ENCODE measurements around the gene SERF2. TPM values are rescaled to one million over a fixed set of nuclear protein-coding genes. Genes with fewer than 3 reads are reported as not detected.
"Not testable (repeated sequence)": the region's sequence is repeated elsewhere in the genome, so short reads cannot be mapped to it uniquely, and the experiment has no call there.

Gene SERF2
- 1,014 TPM for total RNA-seq
- long read RNA-seq, transcript SERF2-212 (4 exons, 2,099 nt) = minor isoform, 12 of 664 reads
- long read RNA-seq, transcript SERF2-207 (2 exons, 582 nt) = minor isoform, 17 of 664 reads
- long read RNA-seq, transcript SERF2-201 (3 exons, 1,537 nt) = major isoform, 586 of 664 reads
- long read RNA-seq, transcript SERF2-216 (2 exons, 1,030 nt) = minor isoform, 5 of 664 reads
- long read RNA-seq, partial matches to known transcripts = 21 of 664 reads
- long read RNA-seq, other reads (novel, unspliced or antisense) = 15 of 664 reads

- ATAC-seq (peak; percentile 96), DNase-seq (peak; percentile 100)
- intact Hi-C loops (cut with micrococcal nuclease) = no loop called here
Measured at GRCh38 chr15:43791993-43792760, at the start of gene SERF2. Gene SERF2 (plus strand): TSS chr15:43792320. CDS start chr15:43792377, 57 bp downstream.

DNA sequence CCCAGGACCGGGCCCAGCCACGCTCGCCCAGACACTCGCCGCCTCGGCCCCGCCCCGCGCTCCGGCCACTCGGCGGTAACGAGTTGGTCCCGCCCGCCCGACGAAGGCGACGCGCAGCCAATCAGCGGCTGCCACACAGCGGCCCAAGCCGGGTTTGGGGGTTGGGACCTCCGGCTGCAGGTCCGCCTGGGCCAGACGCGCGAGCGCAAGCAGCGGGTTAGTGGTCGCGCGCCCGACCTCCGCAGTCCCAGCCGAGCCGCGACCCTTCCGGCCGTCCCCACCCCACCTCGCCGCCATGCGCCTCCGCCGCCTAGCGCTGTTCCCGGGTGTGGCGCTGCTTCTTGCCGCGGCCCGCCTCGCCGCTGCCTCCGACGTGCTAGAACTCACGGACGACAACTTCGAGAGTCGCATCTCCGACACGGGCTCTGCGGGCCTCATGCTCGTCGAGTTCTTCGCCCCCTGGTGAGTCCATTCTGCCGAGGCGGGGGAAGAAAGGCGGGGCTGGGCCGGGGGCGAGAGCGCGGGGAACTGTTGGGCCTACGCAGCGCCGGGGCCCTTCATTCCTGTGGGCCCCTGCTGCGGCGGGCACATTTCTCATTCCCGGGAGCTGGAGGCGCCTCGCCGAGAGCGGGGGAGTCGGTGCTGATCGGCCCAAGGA, 45.7 kb upstream of the SERF2 start, which contains the start of gene PDIA3:
Gene PDIA3 (plus strand): TSS at position 194 of the 658 bp plus-strand sequence. CDS start 102 bp downstream, at position 296.
- intact Hi-C loops (cut with micrococcal nuclease) = not testable (repeated sequence)
- ATAC-seq = peak; percentile 99

DNA sequence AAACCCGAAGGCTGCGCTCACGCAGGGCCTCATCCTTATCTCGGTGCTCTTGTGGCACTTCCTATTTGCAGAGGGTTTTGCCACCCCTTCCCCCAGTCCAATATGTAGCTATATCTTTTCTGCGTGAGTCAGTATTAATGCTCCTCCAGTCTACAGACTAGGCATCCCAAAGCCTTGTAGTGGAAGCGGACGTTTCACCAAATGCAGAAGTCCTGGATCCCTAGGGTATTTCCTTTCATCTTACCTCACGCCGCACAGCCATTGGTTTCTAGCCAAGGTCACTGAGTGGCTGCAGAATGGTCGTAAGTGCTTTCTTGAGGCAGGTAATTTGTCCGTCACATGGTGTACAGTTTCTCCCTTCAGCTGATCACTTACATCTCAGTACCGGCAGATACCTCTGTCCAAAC, 45.2 kb upstream of the SERF2 start:
- ATAC-seq = peak; percentile 17
- intact Hi-C loops (cut with micrococcal nuclease); DNase-seq: not testable (repeated sequence)

More for the DNA sequence above, 45.7 kb upstream of the SERF2 start, which contains the start of gene PDIA3:
- DNase-seq = peak; percentile 97

DNA sequence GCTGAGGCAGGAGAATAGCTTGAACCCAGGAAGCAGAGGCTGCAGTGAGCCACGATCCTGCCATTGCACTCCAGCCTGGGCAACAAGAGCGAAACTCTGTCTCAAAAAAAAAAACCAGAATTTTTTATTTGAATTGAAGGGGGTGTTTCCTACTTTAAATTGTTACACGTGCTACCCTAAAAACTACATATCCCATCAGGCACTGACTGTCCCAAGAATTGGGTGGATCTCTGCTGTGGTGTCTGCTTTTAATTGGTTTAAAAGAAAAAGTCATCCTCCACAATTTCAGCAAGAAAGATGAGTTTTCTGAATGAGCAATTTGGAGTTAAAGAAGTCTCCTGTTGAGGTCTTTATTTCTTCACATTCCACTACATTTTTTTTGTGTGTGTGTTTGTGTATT, 43.7 kb upstream of the SERF2 start:
- intact Hi-C loops (cut with micrococcal nuclease) = no loop called here
- no peak for ATAC-seq
- no peak for DNase-seq

DNA sequence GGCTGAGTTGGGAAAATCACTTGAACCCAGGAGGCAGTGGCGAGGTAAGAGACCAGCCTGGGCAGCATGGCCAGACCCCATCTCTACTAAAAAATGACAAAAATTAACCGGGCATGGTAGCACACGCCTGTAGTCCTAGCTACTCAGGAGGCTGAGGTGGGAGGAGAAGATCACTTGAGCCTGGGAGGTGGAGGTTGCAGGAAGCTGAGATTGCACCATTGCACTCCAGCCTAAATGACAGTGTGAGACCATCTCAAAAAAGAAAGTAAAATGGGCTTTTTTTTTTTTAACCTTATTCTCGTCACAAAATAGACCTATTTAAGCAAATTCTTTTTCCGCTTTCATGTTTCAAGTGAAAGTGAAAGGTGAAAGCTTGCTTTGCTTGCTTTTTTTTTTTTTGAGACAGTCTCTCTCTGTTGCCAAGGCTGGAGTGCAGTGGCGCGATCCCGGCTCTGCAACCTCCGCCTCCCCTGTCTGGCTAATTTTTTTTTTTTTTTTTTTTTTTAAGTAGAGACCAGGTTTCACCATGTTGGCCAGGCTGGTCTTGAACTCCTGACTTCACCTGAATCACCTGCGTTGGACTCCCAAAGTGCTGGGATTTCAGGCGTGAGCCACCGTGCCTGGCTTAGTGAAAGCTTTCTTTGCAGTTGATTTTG, 42.3 kb upstream of the SERF2 start:
- DNase-seq (no peak), ATAC-seq (no peak)
- intact Hi-C loops (cut with micrococcal nuclease) = no loop called here

GRCh38 chr15:43751885-43752284, 40.2 kb upstream of the SERF2 start:
- ATAC-seq = no peak
- intact Hi-C loops (cut with micrococcal nuclease) = no loop called here
- no peak for DNase-seq

DNA sequence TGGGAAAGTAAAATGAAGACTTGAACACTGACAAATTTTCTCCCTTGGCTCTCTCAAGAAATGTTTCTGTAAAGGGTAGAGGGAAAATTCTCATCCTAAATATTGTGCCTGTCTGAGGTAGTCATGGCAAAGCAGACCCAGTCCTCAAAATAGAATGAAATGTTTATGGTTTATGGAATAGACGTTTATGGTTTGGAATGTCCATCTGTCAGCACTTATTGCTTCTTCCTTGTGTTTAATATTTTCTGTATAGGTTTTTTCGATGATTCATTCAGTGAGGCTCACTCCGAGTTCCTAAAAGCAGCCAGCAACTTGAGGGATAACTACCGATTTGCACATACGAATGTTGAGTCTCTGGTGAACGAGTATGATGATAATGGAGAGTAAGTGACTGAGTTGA, 29.3 kb upstream of the SERF2 start:
- DNase-seq = no peak
- no peak for ATAC-seq
- intact Hi-C loops (cut with micrococcal nuclease) = no loop called here

DNA sequence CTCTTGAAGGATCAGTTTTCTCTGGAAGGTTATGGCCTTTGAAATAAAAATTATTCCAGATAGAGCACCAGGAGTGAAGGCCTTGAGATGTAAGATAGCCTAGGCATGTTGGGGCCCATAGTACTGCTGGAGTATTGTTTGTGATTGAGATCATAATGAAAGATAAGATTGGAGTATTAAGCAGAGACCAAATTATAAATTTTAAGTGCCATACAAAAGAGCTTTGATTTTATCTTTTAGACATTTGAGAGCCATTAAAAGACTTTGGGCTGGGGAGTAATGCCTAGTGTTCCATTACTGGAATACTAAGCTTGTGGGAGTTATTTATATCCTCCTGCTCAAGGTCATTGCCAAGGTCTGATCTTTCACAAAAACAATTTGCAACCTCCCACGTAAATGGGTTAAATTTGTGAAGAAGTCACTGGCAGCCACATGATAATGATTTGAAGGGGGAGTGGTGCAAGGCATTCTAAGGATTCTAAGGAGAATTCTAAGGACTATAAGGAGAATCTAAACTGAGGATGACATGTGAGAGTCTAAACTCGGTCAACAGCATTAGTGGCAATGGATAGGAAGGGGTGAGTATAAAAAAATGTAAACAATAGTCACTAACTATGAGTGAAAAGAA, 28.2 kb upstream of the SERF2 start:
- intact Hi-C loops (cut with micrococcal nuclease) = no loop called here
- DNase-seq = no peak
- no peak for ATAC-seq

DNA sequence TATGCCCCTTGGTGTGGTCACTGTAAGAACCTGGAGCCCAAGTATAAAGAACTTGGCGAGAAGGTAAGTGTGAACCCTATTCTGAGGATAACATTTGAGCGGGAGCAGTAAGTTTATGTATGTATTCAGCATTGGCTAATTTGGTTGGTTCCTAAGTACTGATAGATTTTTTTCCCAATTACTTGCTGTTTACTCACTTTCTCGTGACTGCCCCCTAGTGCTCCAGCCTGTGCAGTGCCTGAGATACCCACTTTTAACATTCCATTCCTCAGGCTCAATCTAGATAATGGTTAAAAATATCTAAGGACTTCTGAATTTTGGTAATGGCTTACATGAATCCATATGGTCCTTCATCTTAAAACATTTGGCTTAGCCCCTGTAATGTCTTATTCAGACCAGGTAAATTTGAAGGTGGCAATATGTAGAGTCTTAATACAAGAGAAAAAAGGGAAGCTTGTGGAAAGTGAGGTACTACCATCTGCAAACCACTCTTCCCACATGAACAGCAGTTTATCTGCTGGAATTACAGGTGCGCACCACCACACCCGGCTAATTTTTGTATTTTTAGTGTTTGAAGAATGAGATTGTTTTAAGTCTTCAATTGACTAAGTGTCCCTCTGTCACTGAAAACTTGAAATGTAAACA, 22.4 kb upstream of the SERF2 start:
- intact Hi-C loops (cut with micrococcal nuclease) = no loop called here
- ATAC-seq = peak; percentile 59
- DNase-seq = peak; percentile 55

- no peak for DNase-seq
- intact Hi-C loops (cut with micrococcal nuclease) = no loop called here
- ATAC-seq = peak; percentile 34
Measured at GRCh38 chr15:43771816-43772215, 20.3 kb upstream of the SERF2 start.

GRCh38 chr15:43772624-43773023, 19.5 kb upstream of the SERF2 start:
- intact Hi-C loops (cut with micrococcal nuclease) = no loop called here
- DNase-seq = no peak
- no peak for ATAC-seq

DNA sequence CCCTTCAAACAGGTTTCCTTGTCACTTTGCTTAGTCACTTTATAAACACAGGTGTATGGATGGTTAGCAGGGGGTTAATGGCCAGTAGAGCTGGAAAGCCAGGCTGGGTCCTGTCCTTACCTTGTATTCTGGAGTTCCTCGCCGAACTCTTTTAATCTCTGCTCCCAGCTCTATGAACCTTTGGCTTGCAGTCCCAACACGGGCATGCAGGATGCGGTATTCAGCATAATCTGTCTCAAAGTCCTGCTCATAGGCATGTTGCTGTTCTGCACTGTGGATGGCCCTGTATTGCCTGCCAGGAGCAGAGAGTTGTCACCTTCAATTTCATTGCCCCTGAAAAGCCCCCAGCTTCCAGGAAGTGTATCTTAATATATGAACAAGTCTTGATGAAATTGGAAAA, 18.1 kb upstream of the SERF2 start:
- intact Hi-C loops (cut with micrococcal nuclease) = no loop called here
- DNase-seq (no peak), ATAC-seq (no peak)

GRCh38 chr15:43775411-43775965, 16.6 kb upstream of the SERF2 start:
- DNase-seq (no peak), ATAC-seq (peak; percentile 18)
- intact Hi-C loops (cut with micrococcal nuclease) = no loop called here

GRCh38 chr15:43776101-43776717, 15.9 kb upstream of the SERF2 start:
- intact Hi-C loops (cut with micrococcal nuclease) = no loop called here
- ATAC-seq = no peak
- peak; percentile 43 for DNase-seq

GRCh38 chr15:43776718-43777266, 15.3 kb upstream of the SERF2 start, which contains the start of gene ELL3:
Gene ELL3 (minus strand): TSS chr15:43776966. CDS start chr15:43776901, 65 bp downstream.
- intact Hi-C loops (cut with micrococcal nuclease) = no loop called here
- ATAC-seq (peak; percentile 92), DNase-seq (peak; percentile 87)

GRCh38 chr15:43777267-43777914, 14.7 kb upstream of the SERF2 start:
- intact Hi-C loops (cut with micrococcal nuclease) = no loop called here
- peak; percentile 81 for DNase-seq
- ATAC-seq = peak; percentile 84

DNA sequence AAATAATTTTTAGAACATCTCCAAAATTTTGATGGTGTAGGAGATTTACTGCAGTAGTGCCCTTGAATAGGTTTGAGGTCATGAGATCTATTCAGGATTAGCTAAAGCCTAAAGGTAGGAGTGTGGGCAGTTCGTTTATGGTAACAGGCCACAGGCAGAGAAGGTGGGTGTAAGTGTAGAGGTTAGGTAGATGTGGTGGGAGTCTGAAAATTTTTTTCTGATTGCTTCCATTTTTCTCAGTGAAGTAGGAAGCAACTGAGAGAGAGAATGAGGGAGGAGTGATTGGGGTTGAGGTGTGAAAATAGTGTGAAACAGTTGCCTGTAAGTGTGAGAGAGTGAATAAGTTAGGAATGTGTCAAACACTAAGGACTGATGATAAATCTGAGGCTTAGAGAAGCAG, 13.1 kb upstream of the SERF2 start:
- ATAC-seq (no peak), DNase-seq (no peak)
- intact Hi-C loops (cut with micrococcal nuclease) = no loop called here
